Measurements from ENCODE around the gene EIF3I.

Gene EIF3I

GRCh38 chr1:32266921-32267591 is 44.8 kb downstream of the EIF3I start:
- DNase-seq (ENCODE audit: low read depth, low spot score): peak; percentile 45

GRCh38 chr1:32269744-32270143 is 47.5 kb downstream of the EIF3I start:
- no peak for DNase-seq (ENCODE audit: low read depth, low spot score)

GRCh38 chr1:32272557-32273390 is 50.6 kb downstream of the EIF3I start:
- DNase-seq (ENCODE audit: low read depth, low spot score): no peak

- peak; percentile 30 for DNase-seq (ENCODE audit: low read depth, low spot score)
Observed at GRCh38 chr1:32273391-32274208, 51.4 kb downstream of the EIF3I start.

- DNase-seq (ENCODE audit: low read depth, low spot score): no peak
Observed at GRCh38 chr1:32274646-32275340, 52.6 kb downstream of the EIF3I start.

GRCh38 chr1:32275424-32275823 is 53.2 kb downstream of the EIF3I start:
- DNase-seq (ENCODE audit: low read depth, low spot score): peak; percentile 27

GRCh38 chr1:32276032-32276782 is 54.0 kb downstream of the EIF3I start:
- DNase-seq (ENCODE audit: low read depth, low spot score): no peak

All from astrocyte of the hippocampus (primary cell).